ENCODE results near the gene SLC3A2. TPM values are rescaled to one million over a fixed set of nuclear protein-coding genes. Genes with fewer than 3 reads are reported as not detected.

The SLC3A2 gene
- total RNA-seq, 4 donors from 2014 or later, result 108 to 148 (median 133) TPM

GRCh38 chr11:62863687-62864335 lies 16.9 kb upstream of the SLC3A2 start:
- Histone ChIP-seq H3K4me1 (no peaks in the 10 kb centered on the region), H3K27me3 (no peaks in the 10 kb centered on the region), H3K4me3 (no peak overlapping the region), H3K27ac (peak overlapping the region in 1 of 4 donors; percentile 12), H3K36me3 (no peaks in the 10 kb centered on the region), H3K9me3 (no peaks in the 10 kb centered on the region)
- 79 to 87% methylated on average over 4 of the region's 4 CpGs for WGBS, 2 donors
- no peak for DNase-seq (ENCODE audit: low spot score in 2 of 2)
- no peak for TF ChIP-seq POLR2A (IDR thresholded peaks at IDR 0.05)
- no peak for TF ChIP-seq CTCF (IDR thresholded peaks at IDR 0.05)
- TF ChIP-seq EP300 (IDR thresholded peaks at IDR 0.05), result no peak

GRCh38 chr11:62865635-62866034 lies 15.1 kb upstream of the SLC3A2 start:
- no peak for DNase-seq (ENCODE audit: low spot score in 2 of 2)
- WGBS, 2 donors, result 59 to 64% methylated on average over 6 of the region's 6 CpGs
- no peak overlapping the region for H3K4me3 ChIP-seq
- H3K27me3 ChIP-seq, result no peaks in the 10 kb centered on the region
- H3K36me3 ChIP-seq, result no peaks in the 10 kb centered on the region
- H3K27ac ChIP-seq, result no peak overlapping the region
- TF ChIP-seq POLR2A (IDR thresholded peaks at IDR 0.05), result no peak
- no peak for TF ChIP-seq CTCF (IDR thresholded peaks at IDR 0.05)
- no peak for TF ChIP-seq EP300 (IDR thresholded peaks at IDR 0.05)
- no peaks in the 10 kb centered on the region for H3K4me1 ChIP-seq
- H3K9me3 ChIP-seq, result no peaks in the 10 kb centered on the region

GRCh38 chr11:62874851-62875250 lies 5.8 kb upstream of the SLC3A2 start:
- H3K9me3 ChIP-seq, result no peaks in the 10 kb centered on the region
- no peak for TF ChIP-seq CTCF (IDR thresholded peaks at IDR 0.05)
- no peak for TF ChIP-seq EP300 (IDR thresholded peaks at IDR 0.05)
- TF ChIP-seq POLR2A (IDR thresholded peaks at IDR 0.05), result no peak
- H3K4me1 ChIP-seq, result peaks cover 0 to 17% (median 12%) of the 10 kb centered on the region in 4 donors
- H3K36me3 ChIP-seq, result no peaks in the 10 kb centered on the region
- H3K4me3 ChIP-seq, result no peak overlapping the region
- WGBS, 2 donors, result 94 to 97% methylated on average over 7 of the region's 7 CpGs
- no peak overlapping the region for H3K27ac ChIP-seq
- no peak for DNase-seq (ENCODE audit: low spot score in 2 of 2)
- H3K27me3 ChIP-seq, result no peaks in the 10 kb centered on the region

- peak overlapping the region in 1 of 4 donors; percentile 0 for H3K27ac ChIP-seq
- no peak for DNase-seq (ENCODE audit: low spot score in 2 of 2)
- no peaks in the 10 kb centered on the region for H3K27me3 ChIP-seq
- TF ChIP-seq POLR2A (IDR thresholded peaks at IDR 0.05) (no peak), CTCF (IDR thresholded peaks at IDR 0.05) (no peak), EP300 (IDR thresholded peaks at IDR 0.05) (no peak)
- H3K9me3 ChIP-seq, result no peaks in the 10 kb centered on the region
- H3K4me1 ChIP-seq, result peaks cover 0 to 21% (median 15%) of the 10 kb centered on the region in 4 donors
- WGBS, 2 donors, result 79 to 83% methylated on average over 7 of the region's 7 CpGs
- no peaks in the 10 kb centered on the region for H3K36me3 ChIP-seq
- no peak overlapping the region for H3K4me3 ChIP-seq
Observed at GRCh38 chr11:62875698-62876478, 4.8 kb upstream of the SLC3A2 start.

- WGBS, 2 donors, result 87 to 91% methylated on average over 6 of the region's 6 CpGs
- H3K36me3 ChIP-seq, result no peaks in the 10 kb centered on the region
- H3K9me3 ChIP-seq, result no peaks in the 10 kb centered on the region
- no peak for DNase-seq (ENCODE audit: low spot score in 2 of 2)
- peaks cover 0 to 21% (median 15%) of the 10 kb centered on the region in 4 donors for H3K4me1 ChIP-seq
- no peak overlapping the region for H3K27ac ChIP-seq
- TF ChIP-seq CTCF (IDR thresholded peaks at IDR 0.05) (no peak), EP300 (IDR thresholded peaks at IDR 0.05) (no peak), POLR2A (IDR thresholded peaks at IDR 0.05) (no peak)
- H3K4me3 ChIP-seq, result no peak overlapping the region
- H3K27me3 ChIP-seq, result no peaks in the 10 kb centered on the region
Observed at GRCh38 chr11:62876712-62877111, 4.0 kb upstream of the SLC3A2 start.
